ENCODE data around the gene ARFGEF2. TPM values are rescaled to one million over a fixed set of nuclear protein-coding genes. Genes with fewer than 3 reads are reported as not detected.
A peak's percentile ranks its signal among the peaks of the same experiment; 100 is the strongest.

ARFGEF2 gene
- total and polyA plus RNA-seq, 10 of the 15 experiments (the other 5 are each of a cell fraction or from before 2014, with no cell fraction given): 5.2 to 24.1 (median 17.7) TPM

GRCh38 chr20:49037962-49038387 lies 116.5 kb downstream of the ARFGEF2 start (continued):
- TF ChIP-seq ZNF687 (IDR thresholded peaks at IDR 0.05) (no peak), YBX1 (IDR thresholded peaks at IDR 0.05) (no peak), TCF7 (IDR thresholded peaks at IDR 0.05; ENCODE audit: borderline replicate concordance) (no peak), IKZF2 (IDR thresholded peaks at IDR 0.05) (peak in 1 of 2 experiments; percentile 27; a peak in 1 of 4 replicates)

GRCh38 chr20:49039854-49040253 lies 118.3 kb downstream of the ARFGEF2 start:
- intact Hi-C loops (cut with micrococcal nuclease; ENCODE audit: unreplicated experiment) (no loop called here), in situ Hi-C loops (cut with MboI) (no loop called here)
- RAD21 ChIA-PET (ENCODE audit: unreplicated experiment): no interaction called here

More at GRCh38 chr20:49039854-49040253, 118.3 kb downstream of the ARFGEF2 start:
- CTCF ChIA-PET: no interaction called here
- Histone ChIP-seq H3K9ac (ENCODE audit: control insufficient read depth, insufficient read depth, low read length) (no peak overlapping the region), H3K79me2 (ENCODE audit: control insufficient read depth, insufficient read depth, low read length) (no peaks in the 10 kb centered on the region), H3K4me3 (no peak overlapping the region), H3K4me1 (ENCODE audit: control insufficient read depth, insufficient read depth, low read length) (peaks cover 7% of the 10 kb centered on the region), H3K4me2 (ENCODE audit: control insufficient read depth, insufficient read depth) (no peak overlapping the region), H3K9me3 (replicated peaks; ENCODE audit: control insufficient read depth, insufficient read depth, low read length) (no peaks in the 10 kb centered on the region), H3K36me3 (ENCODE audit: control insufficient read depth in 2 of 2, insufficient read depth in 2 of 2, low read length in 1 of 2) (peaks cover 0 to 2% of the 10 kb centered on the region in 2 experiments; a peak in 1 of 4 replicates), H4K20me1 (ENCODE audit: control insufficient read depth, insufficient read depth) (no peaks in the 10 kb centered on the region), H3K27ac (ENCODE audit: control insufficient read depth, insufficient read depth) (no peak overlapping the region), H3K27me3 (replicated peaks in 1 of 2; ENCODE audit: control insufficient read depth in 2 of 2, insufficient read depth in 2 of 2, low read length in 1 of 2) (no peaks in the 10 kb centered on the region), H2AFZ (ENCODE audit: control insufficient read depth, low read depth, low read length) (no peak overlapping the region)
- POLR2A ChIA-PET: no interaction called here
- WGBS (ENCODE audit: insufficient coverage, insufficient replicate concordance, low lambda C conversion rate, missing lambda C conversion rate): 96% methylated on average over 5 of the region's 5 CpGs
- ATAC-seq: no peak
- FAIRE-seq: no peak
- no TSS peak for BruUV-seq (replicated peaks)
- no peak for DNase-seq (ENCODE audit: low read depth, low spot score)
- SMC1A ChIA-PET (ENCODE audit: uncharacterized antibody, unreplicated experiment): no interaction called here
- TF ChIP-seq PAX8 (IDR thresholded peaks at IDR 0.05): no peak
- no peak for TF ChIP-seq BACH1 (IDR thresholded peaks at IDR 0.05; ENCODE audit: borderline replicate concordance)
- no peak for TF ChIP-seq PKNOX1 (IDR thresholded peaks at IDR 0.05)
- TF ChIP-seq CHD2 (IDR thresholded peaks at IDR 0.05; ENCODE audit: borderline replicate concordance, low read depth, low read length): no peak
- TF ChIP-seq MXI1 (IDR thresholded peaks at IDR 0.05; ENCODE audit: low read depth, low read length): no peak
- TF ChIP-seq HDGF (IDR thresholded peaks at IDR 0.05): no peak
- TF ChIP-seq ZZZ3 (IDR thresholded peaks at IDR 0.05; ENCODE audit: control insufficient read depth, insufficient read length, low read depth): no peak
- no peak for TF ChIP-seq HDAC6 (IDR thresholded peaks at IDR 0.05; ENCODE audit: unreplicated experiment)
- TF ChIP-seq NR2F1 (conservative IDR thresholded peaks at IDR 0.05): no peak
- TF ChIP-seq POLR2A (IDR thresholded peaks at IDR 0.05; ENCODE audit: low read depth, low read length): no peak
- no peak for TF ChIP-seq E2F8 (IDR thresholded peaks at IDR 0.05; ENCODE audit: low read depth, partially characterized antibody)
- TF ChIP-seq FOS (IDR thresholded peaks at IDR 0.05; ENCODE audit: borderline replicate concordance, extremely low read depth, insufficient read length): no peak
- no peak for TF ChIP-seq SIN3A (IDR thresholded peaks at IDR 0.05; ENCODE audit: low read depth, low read length)
